ENCODE data around the gene OR2AG2. TPM values are rescaled to one million over a fixed set of nuclear protein-coding genes. Genes with fewer than 3 reads are reported as not detected.

Gene OR2AG2
- total RNA-seq, 4 donors from 2014 or later: 0.17 to 0.33 TPM; not detected in 2

GRCh38 chr11:6747097-6747668 is 24.6 kb downstream of the OR2AG2 start:
- TF ChIP-seq CTCF (IDR thresholded peaks at IDR 0.05; ENCODE audit: low read depth): no peak

- TF ChIP-seq CTCF (IDR thresholded peaks at IDR 0.05; ENCODE audit: low read depth): no peak
These were observed 25.1 kb downstream of the OR2AG2 start for GRCh38 chr11:6746626-6747025.

- TF ChIP-seq CTCF (IDR thresholded peaks at IDR 0.05; ENCODE audit: low read depth): no peak
These were observed 25.6 kb downstream of the OR2AG2 start for GRCh38 chr11:6746086-6746618.

- TF ChIP-seq CTCF (IDR thresholded peaks at IDR 0.05; ENCODE audit: low read depth): no peak
These were observed 26.2 kb downstream of the OR2AG2 start for GRCh38 chr11:6745465-6746015.

- TF ChIP-seq CTCF (IDR thresholded peaks at IDR 0.05; ENCODE audit: low read depth): no peak
These were observed 26.8 kb downstream of the OR2AG2 start for GRCh38 chr11:6745018-6745417.

GRCh38 chr11:6742260-6742659 is 29.5 kb downstream of the OR2AG2 start:
- TF ChIP-seq CTCF (IDR thresholded peaks at IDR 0.05; ENCODE audit: low read depth): no peak

GRCh38 chr11:6738590-6738989 is 33.2 kb downstream of the OR2AG2 start:
- TF ChIP-seq CTCF (IDR thresholded peaks at IDR 0.05; ENCODE audit: low read depth): no peak

All from subcutaneous adipose tissue (tissue), 4 donors.